ENCODE data around the gene AXL. TPM values are rescaled to one million over a fixed set of nuclear protein-coding genes. Genes with fewer than 3 reads are reported as not detected.

AXL gene
- total and polyA plus RNA-seq, 2 of the 13 experiments (the other 11 are each of a cell fraction or from before 2014, with no cell fraction given) = 0.71 to 5.9 TPM

DNA sequence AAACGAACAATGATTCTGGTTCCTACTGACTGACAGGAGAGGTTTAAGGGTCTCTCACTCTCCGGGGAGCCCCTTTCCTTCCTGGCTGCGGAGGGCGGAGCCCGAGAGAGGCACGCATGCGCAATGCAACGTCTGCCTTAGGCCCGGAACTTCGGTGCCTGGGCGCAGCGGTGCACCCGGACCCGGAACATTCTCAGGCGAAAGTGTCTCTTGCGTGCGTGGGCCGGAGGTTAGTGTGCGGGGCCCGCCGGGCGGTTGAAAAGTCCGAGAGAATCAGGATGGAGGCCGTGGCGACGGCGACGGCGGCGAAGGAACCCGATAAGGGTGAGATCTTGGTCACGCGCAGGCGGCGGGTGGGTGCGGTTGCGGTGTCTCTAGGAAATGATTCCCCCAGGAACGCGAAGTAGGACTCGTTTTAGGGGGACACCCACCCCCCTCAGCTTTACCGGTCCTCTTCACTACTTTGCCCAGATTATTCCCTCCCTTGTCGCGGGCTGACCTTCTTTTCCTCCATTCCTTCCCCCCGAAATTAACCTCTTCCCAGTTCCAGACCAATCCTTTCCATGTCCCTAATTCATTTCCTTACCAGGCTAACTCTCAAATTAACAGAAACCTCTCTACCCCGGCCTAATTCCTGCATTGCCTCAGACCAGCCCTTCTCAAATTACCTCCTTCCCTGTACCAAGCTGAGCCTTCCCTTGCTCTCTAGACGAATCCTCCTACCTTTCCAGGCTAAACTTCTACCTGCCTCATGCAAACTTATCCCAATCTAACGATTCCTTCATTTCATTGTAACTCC lies 91.2 kb downstream of the AXL start, which contains the start of gene CCDC97 (continued):
- TF ChIP-seq HNRNPL (IDR thresholded peaks at IDR 0.05; ENCODE audit: low read depth, low read length) (0 out of 2 replicates have a peak, but pooled peaks have one; percentile 65), KMT2B (CRISPR knock-in tag; IDR thresholded peaks at IDR 0.05) (peak; percentile 70), NRL (CRISPR knock-in tag; IDR thresholded peaks at IDR 0.05; ENCODE audit: borderline replicate concordance) (no peak), SP5 (CRISPR knock-in tag; IDR thresholded peaks at IDR 0.05; ENCODE audit: borderline replicate concordance, low read depth) (peak; percentile 41; the same call in 1 of the 2 replicates), ELF1 (CRISPR knock-in tag; IDR thresholded peaks at IDR 0.05) (peak; percentile 89), SKI (IDR thresholded peaks at IDR 0.05; ENCODE audit: partially characterized antibody) (peak; percentile 54), ZBTB38 (CRISPR knock-in tag; IDR thresholded peaks at IDR 0.05) (peak; percentile 42; the same call in 1 of the 2 replicates), NCOA5 (CRISPR knock-in tag; IDR thresholded peaks at IDR 0.05) (no peak), ZSCAN21 (CRISPR knock-in tag; IDR thresholded peaks at IDR 0.05; ENCODE audit: borderline replicate concordance) (peak; percentile 70), ZNF224 (CRISPR knock-in tag; IDR thresholded peaks at IDR 0.05) (no peak)
- TF ChIP-seq, protein P1, sequence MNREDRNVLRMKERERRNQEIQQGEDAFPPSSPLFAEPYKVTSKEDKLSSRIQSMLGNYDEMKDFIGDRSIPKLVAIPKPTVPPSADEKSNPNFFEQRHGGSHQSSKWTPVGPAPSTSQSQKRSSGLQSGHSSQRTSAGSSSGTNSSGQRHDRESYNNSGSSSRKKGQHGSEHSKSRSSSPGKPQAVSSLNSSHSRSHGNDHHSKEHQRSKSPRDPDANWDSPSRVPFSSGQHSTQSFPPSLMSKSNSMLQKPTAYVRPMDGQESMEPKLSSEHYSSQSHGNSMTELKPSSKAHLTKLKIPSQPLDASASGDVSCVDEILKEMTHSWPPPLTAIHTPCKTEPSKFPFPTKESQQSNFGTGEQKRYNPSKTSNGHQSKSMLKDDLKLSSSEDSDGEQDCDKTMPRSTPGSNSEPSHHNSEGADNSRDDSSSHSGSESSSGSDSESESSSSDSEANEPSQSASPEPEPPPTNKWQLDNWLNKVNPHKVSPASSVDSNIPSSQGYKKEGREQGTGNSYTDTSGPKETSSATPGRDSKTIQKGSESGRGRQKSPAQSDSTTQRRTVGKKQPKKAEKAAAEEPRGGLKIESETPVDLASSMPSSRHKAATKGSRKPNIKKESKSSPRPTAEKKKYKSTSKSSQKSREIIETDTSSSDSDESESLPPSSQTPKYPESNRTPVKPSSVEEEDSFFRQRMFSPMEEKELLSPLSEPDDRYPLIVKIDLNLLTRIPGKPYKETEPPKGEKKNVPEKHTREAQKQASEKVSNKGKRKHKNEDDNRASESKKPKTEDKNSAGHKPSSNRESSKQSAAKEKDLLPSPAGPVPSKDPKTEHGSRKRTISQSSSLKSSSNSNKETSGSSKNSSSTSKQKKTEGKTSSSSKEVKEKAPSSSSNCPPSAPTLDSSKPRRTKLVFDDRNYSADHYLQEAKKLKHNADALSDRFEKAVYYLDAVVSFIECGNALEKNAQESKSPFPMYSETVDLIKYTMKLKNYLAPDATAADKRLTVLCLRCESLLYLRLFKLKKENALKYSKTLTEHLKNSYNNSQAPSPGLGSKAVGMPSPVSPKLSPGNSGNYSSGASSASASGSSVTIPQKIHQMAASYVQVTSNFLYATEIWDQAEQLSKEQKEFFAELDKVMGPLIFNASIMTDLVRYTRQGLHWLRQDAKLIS (CRISPR knock-in tag; IDR thresholded peaks at IDR 0.05) = no peak
- TF ChIP-seq, protein P2, sequence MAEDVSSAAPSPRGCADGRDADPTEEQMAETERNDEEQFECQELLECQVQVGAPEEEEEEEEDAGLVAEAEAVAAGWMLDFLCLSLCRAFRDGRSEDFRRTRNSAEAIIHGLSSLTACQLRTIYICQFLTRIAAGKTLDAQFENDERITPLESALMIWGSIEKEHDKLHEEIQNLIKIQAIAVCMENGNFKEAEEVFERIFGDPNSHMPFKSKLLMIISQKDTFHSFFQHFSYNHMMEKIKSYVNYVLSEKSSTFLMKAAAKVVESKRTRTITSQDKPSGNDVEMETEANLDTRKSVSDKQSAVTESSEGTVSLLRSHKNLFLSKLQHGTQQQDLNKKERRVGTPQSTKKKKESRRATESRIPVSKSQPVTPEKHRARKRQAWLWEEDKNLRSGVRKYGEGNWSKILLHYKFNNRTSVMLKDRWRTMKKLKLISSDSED (CRISPR knock-in tag; IDR thresholded peaks at IDR 0.05) = 0 out of 2 replicates have a peak, but pooled peaks have one; percentile 60
- TF ChIP-seq, protein P3, sequence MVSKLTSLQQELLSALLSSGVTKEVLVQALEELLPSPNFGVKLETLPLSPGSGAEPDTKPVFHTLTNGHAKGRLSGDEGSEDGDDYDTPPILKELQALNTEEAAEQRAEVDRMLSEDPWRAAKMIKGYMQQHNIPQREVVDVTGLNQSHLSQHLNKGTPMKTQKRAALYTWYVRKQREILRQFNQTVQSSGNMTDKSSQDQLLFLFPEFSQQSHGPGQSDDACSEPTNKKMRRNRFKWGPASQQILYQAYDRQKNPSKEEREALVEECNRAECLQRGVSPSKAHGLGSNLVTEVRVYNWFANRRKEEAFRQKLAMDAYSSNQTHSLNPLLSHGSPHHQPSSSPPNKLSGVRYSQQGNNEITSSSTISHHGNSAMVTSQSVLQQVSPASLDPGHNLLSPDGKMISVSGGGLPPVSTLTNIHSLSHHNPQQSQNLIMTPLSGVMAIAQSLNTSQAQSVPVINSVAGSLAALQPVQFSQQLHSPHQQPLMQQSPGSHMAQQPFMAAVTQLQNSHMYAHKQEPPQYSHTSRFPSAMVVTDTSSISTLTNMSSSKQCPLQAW (CRISPR knock-in tag; IDR thresholded peaks at IDR 0.05) = peak; percentile 52; the same call in 1 of the 2 replicates
- TF ChIP-seq, protein P4, sequence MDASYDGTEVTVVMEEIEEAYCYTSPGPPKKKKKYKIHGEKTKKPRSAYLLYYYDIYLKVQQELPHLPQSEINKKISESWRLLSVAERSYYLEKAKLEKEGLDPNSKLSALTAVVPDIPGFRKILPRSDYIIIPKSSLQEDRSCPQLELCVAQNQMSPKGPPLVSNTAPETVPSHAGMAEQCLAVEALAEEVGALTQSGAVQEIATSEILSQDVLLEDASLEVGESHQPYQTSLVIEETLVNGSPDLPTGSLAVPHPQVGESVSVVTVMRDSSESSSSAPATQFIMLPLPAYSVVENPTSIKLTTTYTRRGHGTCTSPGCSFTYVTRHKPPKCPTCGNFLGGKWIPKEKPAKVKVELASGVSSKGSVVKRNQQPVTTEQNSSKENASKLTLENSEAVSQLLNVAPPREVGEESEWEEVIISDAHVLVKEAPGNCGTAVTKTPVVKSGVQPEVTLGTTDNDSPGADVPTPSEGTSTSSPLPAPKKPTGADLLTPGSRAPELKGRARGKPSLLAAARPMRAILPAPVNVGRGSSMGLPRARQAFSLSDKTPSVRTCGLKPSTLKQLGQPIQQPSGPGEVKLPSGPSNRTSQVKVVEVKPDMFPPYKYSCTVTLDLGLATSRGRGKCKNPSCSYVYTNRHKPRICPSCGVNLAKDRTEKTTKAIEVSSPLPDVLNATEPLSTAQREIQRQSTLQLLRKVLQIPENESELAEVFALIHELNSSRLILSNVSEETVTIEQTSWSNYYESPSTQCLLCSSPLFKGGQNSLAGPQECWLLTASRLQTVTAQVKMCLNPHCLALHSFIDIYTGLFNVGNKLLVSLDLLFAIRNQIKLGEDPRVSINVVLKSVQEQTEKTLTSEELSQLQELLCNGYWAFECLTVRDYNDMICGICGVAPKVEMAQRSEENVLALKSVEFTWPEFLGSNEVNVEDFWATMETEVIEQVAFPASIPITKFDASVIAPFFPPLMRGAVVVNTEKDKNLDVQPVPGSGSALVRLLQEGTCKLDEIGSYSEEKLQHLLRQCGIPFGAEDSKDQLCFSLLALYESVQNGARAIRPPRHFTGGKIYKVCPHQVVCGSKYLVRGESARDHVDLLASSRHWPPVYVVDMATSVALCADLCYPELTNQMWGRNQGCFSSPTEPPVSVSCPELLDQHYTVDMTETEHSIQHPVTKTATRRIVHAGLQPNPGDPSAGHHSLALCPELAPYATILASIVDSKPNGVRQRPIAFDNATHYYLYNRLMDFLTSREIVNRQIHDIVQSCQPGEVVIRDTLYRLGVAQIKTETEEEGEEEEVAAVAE (CRISPR knock-in tag; IDR thresholded peaks at IDR 0.05; ENCODE audit: borderline replicate concordance) = peak; percentile 52; the same call in 1 of the 2 replicates
- TF ChIP-seq, protein P5, sequence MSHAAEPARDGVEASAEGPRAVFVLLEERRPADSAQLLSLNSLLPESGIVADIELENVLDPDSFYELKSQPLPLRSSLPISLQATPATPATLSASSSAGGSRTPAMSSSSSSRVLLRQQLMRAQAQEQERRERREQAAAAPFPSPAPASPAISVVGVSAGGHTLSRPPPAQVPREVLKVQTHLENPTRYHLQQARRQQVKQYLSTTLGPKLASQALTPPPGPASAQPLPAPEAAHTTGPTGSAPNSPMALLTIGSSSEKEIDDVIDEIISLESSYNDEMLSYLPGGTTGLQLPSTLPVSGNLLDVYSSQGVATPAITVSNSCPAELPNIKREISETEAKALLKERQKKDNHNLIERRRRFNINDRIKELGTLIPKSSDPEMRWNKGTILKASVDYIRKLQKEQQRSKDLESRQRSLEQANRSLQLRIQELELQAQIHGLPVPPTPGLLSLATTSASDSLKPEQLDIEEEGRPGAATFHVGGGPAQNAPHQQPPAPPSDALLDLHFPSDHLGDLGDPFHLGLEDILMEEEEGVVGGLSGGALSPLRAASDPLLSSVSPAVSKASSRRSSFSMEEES (CRISPR knock-in tag; IDR thresholded peaks at IDR 0.05) = peak; percentile 71

Measured in HepG2 (cell line).